Right lung (tissue), 5 donors: ENCODE measurements around the gene PCLAF. TPM values are rescaled to one million over a fixed set of nuclear protein-coding genes. Genes with fewer than 3 reads are reported as not detected.
"Not testable (repeated sequence)": the region's sequence is repeated elsewhere in the genome, so short reads cannot be mapped to it uniquely, and the experiment has no call there.

Source experiments
- DNase-seq, 2 donors: peaks; one replicate each; pipeline ENCODE4 v3.0.0-alpha.2; 2013
- polyA plus RNA-seq, 5 donors: library from polyadenylated mRNA; unstranded; fragments of 120-200 nt; gene quantifications; one replicate each; pipeline versions ENCODE4 v1.2.1 to v1.2.3, GENCODE V29; 2013; ENCODE audit warnings: inconsistent platforms in 1 of 5, low replicate concordance in 1 of 5; ENCODE audit not compliant: insufficient read length in 5 of 5, insufficient read depth in 1 of 5

The PCLAF gene
- polyA plus RNA-seq, 5 donors, result 25.5 to 93.4 (median 47.3) TPM

DNA sequence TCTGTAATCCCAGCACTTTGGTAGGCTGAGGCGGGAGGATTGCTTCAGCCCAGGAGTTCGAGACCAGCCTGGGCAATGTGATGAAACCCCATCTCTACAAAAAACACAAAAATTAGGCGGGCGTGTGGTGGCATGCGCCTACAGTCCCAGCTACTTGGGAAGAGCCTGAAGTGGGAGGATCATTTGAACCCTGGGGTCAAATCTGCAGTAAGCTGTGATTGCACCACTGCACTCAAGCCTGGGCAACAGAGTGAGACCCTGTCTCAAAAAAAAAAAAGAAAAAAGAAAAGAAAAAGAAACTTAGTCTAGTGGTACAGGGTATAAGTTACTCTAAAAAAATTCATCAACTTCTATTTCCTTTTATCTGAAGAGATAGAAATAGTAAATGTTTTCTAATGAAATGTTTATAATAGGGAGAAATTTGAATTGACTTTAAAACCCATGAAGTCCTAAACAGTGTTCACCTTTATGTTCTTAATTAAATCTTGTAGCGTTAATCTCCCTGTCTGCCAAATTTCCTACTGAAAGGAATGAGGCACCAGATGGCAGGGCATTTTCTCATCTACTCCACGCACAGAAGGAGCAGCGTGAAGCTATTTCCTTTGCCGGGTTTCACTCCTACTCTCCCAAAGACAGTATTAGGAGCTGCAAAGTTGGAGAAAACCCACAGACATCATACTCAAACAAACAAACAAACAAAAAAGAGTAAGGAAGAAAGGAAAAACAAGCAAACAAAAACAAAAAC is 1.9 kb downstream of the PCLAF start:
- DNase-seq, result no peak

DNA sequence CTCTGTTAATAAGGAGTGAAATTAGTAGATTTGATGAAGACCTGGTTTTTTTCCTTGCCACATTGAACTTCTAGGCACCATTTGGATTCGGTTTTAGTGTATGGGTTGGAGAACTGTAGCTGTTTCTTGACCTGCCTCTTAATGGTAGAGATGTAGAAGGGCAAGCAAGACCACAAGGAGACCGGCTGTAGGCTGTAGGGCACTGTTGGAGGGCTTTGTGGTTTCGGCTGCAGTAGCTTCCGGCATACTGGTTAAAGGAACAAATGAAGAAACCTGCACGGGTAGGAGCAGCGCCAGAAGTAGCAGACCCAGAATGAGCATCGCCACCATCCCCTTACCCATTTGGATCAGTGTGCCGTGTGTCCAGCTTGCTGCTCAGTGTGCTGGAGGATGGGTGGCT is 7.9 kb downstream of the PCLAF start:
- DNase-seq, result no peak

DNA sequence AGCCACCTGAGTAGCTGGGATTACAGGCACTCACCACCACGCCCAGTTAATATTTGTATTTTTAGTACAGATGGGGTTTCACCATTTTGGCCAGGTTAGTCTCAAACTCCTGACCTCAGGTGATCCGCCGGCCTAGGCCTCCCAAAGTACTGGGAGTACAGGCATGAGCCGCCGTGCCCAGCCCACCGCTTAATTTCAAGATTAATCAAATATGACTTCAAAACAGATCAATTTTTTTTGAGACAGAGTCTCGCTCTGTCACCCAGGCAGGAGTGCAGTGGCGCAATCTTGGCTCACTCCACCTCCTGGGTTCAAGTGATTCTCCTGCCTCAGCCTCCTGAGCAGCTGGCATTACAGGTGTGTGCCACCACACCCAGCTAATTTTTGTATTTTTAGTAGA is 9.9 kb downstream of the PCLAF start:
- not testable (repeated sequence) for DNase-seq

DNA sequence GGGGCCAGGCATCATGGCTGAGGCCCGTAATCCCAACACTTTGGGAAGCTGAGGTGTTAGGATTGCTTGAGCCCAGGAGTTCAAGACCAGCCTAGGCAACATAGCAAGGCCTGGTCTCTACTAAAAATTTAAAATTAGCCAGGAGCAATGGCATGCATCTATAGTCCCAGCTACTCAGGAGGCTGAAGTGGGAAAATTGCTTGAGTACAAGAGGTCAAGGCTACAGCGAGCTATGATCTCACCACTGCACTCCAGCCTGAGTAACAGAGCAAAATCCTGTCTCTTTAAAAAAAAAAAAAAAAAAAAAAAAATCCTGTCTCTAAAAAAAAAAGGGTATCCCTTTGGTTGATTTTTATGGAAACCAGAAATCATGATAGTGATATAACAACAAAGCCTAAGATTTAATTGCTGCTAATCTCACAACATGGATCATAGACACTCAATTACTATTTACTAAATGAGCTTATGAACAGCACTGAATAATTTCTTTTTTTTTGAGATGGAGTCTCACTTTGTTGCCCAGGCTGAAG is 12.1 kb downstream of the PCLAF start:
- DNase-seq, result no peak

DNA sequence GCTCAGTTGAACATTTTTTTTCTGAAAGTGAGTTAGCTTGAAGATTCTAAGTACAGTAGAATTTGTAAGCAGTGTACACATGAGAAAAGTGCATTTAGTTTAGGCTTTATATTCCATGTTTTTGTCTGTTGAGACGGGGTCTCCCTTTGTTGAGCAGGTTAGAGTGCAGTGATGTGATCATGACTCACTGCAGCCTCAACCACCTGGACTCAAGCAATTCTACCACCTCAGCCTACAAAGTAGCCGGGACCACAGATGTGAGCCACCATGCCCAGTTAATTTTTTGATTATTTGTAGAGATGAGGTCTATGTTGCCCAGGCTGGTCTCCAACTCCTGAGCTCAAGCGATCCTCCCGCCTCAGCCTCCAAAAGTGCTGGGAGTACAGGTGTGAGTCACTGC is 20.0 kb downstream of the PCLAF start:
- no peak for DNase-seq

DNA sequence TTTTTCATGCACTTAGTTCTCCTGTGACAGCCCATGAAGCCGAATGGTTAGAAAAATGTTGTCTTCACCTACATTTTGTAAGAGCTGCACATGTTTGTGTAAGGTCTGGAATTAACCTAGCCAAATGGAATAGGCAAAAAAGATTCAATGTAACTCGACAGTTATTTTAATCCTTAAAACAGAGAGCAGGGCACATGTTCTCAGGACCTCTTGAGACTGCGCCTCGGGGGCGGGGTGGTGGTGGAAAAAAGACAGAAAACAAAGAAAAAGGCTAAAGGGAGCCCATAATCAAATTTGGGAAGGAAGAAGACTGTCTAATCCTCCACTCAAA is 24.6 kb downstream of the PCLAF start:
- no peak for DNase-seq

DNA sequence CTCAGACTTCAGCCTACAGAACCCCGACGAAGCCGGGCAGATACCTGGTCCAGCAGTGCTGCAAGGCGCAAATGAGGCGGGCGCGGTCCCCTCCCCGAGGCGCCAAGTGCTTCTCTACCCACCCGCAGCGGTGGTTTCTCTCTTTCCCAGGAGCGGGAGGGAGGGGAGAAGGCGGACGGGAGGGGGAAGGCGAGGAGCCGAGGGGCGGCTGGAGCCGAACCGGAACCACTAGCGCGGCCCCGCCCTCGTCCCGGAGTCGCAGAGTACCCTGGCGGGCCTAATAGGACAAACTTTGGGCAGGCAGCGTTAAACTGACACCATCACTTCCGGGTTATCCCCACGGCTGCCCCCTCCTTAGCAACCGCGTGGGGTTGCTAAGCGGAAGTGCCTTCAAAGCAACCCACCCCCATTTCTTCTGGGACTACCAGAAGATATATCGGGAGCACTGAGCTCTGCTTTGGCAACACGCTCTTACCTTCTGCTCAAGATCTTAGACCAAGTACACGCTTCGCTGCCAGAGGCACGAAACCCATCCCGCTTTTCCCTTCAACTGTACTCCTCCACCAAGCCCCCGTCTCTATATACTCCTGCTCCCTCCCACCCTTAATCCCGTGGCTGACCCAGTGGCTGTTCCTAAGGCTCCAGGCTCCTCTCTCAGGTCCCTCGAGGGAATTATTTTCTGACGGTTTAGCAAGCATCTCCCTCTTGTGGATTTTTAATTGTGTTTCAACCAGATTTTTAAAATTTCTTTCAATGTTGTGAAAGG is 25.1 kb downstream of the PCLAF start, which contains the start of gene CSNK1G1:
CSNK1G1 (minus strand) TSS at position 230 of the 766 bp plus-strand sequence. CDS start 55,674 bp downstream, outside the sequence.
- DNase-seq, result peak; percentile 98

DNA sequence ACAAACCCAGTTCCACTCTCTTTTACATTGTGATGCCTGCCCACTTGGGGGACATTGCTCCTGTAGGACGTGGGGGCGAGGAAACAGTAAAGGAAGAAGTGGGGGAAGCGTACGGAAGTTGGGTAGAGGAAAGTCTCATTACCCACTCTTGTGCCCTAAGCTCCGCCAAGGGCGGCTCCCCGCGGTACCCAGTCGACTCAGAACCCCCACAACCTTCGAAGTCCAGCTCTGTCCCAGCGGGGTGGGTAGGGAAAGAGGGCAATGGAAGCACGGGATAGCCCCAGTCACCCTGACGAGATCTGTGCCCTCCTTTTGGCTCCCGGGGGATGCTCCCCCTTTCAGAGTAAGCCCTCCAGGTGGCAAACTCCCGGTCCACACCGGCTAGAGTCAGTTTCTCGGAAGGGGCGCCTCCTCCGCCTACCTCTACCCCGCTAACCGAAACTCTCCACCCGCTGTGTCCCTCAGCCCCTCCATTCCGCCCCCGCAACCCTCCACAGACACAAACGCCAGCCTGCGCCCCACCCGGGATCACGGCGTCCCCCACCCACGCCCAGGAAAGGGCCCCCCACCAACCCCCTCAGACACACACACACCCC is 25.8 kb downstream of the PCLAF start:
- no peak for DNase-seq

DNA sequence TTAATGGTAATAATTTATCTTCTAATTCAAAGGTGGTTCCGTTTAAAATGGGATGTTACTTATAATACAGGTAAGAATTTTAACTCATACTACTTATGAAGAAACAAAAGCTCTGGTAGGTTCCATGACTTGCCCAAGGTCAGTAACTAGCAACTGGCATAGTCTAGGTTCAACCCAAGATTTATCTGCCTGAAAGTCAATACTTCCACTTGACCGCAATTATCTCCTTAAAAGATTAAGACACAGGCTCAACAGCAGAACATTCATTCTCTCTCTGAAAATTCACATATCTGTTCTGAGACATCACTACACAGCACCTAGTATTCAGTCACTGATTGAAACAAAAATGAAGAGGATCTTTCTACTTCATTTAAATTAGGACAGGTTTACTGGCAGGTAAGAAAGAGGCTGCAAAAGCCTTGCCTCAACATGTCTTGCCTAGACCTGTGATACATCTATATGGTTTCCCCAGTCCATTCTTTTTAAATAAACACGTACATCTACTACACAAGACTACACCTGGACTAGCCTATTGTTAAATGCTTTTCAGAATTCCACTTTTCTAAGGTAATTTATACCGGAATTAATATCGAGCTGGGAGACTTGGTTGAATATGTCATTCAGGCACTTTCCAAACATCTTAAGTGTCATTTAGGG is 26.4 kb downstream of the PCLAF start:
- no peak for DNase-seq

DNA sequence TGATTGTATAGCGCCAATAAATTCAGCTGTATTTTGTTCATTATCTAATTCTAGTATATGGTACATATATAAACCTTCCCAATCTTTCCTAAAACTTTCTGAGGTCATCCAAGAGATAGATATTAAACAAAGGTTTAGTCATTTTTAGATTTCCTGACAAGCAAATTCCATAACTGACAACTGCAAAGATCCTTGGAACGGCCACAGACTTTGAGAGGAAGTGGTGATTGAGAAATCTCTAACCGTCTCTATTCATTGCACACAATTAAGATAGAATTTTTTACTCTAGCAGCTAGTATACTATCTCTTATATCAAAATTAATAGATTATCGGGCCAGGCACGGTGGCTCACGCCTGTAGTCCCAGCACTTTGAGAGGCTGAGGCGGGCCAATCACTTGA is 30.0 kb downstream of the PCLAF start:
- DNase-seq, result no peak

DNA sequence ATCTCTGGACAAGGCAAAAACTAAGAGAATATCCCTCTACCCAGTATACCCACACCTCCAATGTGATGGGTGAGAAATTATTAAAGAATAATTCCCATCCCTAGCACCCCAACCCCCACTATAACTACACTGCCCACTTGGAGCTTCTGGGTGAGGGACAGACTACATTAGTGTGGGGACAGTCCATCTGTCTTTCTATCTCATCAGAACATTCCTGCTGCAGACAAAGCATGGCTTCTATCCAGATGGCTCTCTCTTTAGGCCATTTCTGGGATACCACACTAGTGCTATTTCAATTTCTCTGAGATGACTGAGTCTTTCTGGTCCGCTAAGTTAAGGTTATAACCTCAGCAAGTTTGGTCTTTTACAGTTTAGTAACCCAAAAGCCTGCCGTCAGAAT is 31.9 kb downstream of the PCLAF start:
- no peak for DNase-seq

DNA sequence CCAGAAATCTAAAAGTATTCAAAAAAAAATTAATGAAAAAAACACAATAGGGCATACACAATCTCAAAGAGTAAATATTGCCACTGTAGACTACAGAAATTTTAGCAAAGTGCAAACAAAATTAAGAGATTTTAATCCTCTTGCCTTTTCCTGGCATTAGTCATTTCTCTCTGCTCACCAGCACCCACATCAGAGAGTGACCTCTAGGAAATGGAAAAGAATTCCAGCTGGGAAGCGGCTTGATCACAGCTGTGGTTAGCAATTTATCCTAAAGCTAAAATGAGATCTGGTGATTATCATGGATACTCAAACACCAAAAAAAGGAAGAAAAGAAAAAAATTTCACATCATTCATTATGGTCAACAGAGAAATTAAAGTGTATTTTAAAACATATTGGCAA is 32.8 kb downstream of the PCLAF start:
- no peak for DNase-seq

DNA sequence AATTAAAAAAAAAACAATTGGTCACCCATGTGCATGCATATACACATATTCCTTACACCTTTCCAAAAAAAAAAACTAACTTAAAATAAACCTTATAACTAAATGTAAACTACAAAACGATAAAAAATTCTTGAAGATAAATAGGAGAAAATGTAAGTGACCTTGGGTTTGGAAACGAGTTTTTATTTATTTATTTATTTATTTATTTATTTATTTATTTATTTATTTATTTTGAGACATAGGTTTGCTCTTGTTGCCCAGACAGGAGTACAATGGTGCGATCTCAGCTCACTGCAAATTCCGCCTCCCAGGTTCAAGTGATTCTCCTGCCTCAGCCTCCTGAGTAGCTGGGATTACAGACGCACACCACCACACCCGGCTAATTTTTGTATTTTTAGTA is 35.0 kb downstream of the PCLAF start:
- DNase-seq, result not testable (repeated sequence)

DNA sequence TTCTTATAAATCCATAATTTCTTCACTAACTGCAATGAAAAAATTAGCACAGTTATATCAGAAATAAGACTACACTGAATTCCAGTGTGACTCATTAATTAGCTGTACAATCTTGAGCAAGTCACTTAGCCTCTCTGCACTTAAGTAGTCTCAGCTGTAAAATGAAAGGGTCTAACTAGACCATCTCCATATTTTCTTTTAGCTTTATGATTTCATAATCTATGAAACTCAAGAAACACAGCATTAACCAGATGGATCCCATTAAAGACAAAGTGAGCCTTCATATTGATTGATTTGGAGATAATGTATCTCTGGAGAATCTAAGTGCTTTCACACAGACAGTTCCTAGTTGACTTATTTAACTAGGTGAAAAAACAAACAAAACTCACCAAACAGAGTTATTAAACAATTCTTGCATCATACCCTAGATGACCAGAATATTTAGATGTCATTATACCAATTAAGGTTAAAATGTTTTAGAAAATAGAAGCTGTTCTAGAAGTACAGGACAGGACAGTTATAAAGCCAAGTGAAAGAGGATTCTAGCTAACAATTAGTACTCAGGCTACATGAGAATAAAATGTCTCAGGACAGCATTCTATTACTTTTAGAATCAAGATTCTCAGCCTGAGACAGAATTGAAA is 36.5 kb downstream of the PCLAF start:
- no peak for DNase-seq

DNA sequence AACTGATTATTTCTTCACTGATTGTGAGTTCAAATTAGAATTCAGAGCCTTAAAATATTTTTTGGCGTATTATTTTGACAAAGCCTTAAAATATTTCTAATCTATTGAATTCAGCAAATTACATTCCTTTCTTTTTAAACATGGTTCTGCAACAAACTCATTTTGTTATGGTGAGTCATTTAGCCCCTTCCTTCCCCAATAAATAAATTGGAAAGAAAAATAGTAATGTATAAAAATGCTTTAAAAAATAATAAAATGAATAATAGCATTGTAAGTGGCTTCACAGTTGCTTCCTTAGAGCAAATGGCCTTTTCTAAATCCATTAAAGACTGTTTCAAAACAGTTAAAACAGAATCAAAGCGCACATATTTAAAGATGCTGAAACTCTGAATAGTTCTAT is 37.4 kb downstream of the PCLAF start:
- DNase-seq, result no peak

DNA sequence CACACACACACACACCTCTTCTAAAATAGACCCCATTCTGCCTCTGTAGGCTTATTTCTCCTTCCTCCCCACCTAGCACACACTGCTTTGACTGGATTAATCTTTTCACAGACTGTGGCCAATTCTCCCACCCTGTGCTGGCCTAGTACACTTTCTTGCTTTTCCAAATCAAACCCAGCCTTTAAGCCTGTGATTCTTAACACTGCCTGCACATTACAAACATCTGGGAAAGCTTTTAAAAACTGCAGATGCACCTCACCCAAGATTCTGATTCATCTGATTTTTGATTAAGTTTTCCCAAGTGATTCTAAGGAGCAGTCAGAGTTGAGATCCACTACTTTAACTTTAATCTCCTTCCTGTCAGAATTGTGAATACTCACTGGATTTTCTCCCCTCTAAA is 38.0 kb downstream of the PCLAF start:
- DNase-seq, result no peak

DNA sequence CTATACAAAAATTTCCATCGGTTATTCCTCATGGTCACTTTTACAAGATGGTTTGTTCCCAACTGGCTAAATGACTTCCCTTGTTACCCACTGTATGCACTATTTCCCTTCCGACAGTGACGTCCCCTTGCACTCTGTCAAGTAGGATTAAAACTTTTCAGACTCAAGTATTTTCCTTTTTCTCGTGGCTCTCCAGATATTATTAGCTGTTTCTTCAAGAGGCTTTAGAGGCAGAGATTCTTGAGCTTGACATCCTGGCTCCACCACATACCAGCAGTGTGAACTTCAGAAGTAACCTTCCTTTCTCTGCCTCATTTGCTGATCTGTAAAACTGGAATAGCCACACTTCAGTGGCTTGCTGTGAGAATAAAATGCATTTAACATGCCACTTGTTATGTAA is 39.3 kb downstream of the PCLAF start:
- DNase-seq, result peak; percentile 30 to 37

DNA sequence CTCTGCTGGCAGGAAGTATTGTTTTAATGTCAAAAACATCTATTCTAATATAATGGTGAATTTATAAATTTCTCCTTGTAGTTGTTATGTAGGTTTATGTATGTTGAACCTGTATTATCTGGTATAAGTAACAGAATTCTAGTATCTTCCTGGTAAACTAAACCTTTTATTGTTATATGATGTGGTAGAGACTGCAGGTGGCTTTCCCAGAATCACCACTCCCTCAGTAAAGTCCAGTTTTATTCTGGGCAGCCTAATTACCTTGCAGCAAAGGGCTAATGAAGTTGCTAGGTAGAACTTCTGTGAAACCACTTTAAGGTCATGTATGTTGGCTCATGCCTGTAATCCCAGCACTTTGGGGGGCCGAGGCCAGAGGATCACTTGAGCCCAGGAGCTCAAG is 40.9 kb downstream of the PCLAF start:
- DNase-seq, result no peak

DNA sequence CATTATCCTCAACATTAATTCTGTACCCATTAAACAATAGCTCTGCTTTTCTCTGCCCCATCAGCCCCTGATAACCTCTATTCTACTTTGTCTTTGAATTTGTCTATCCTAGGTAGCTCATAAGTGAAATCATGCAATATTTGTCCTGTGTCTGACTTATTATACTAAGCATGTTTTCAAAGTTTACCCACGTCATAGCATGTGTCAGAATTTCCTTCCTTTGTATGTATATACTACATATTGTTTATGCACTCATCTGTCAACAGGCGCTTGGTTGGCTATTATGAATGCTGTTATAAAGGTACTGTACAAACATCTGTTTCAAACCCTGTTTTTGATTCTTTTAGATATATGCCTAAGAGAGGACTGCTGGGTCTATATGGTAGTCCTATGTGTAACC is 43.5 kb downstream of the PCLAF start:
- no peak for DNase-seq

DNA sequence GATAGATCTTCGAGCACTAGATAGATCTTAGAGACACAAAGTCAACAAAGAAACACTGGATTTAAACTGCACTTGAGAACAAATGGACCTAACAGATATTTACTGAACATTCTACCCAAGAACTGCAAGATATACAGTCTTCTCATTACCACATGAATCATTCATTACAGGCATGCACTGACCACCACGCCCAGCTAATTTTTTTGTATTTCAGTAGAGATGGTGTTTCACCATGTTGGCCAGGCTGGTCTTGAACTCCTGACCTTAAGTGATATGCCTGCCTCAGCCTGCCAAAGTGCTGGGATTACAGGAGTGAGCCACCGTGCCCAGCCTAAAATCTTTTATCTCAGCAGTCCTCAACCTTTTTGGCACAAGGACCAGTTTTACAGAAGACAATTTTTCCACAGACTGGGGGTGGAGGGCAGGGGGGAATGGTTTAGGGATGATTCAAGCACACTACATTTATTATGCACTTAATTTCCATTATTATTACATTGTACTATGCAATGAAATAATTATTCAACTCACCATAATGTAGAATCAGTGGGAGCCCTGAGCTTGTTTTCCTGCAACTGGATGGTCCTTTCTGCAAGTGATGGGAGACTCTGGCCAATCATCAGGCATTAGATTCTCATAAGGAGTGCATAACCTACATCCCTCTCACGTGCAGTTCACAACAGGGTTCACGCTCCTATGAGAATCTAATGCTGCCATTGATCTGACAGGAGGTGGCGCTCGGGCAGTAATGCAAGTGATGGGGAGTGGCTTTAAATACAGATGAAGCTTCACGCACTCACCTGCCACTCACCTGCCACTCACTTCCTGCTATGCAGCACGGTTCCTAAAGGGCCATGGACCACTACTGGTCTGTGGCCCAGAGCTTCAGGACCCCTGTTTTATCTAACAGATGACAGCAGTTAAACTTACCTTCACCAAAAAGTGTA is 47.0 kb downstream of the PCLAF start:
- DNase-seq, result no peak

DNA sequence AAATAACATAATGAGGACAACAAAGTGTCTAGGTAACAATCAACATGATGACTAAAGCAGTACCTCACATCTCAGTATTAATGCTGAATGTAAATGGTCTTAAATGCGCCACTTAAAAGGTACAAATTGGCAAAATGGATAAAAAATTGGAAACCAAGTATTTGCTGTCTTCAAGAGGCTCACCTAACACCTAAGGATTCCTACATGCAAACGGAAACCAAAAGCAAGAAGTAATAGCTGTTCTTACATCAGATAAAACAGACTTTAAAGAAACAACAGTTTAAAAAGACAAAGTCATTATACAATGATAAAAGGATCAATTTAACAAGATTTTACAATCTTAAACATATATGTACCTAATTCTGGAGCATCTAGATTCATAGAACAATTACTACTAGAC is 47.7 kb downstream of the PCLAF start:
- DNase-seq, result no peak
